IPS-NIHi7 (cell line): Measurements from ENCODE around the gene GNA14.
"Not testable (repeated sequence)": the region's sequence is repeated elsewhere in the genome, so short reads cannot be mapped to it uniquely, and the experiment has no call there.

Experiments used
- DNase-seq: peaks from one replicate; pipeline ENCODE4 v3.0.0; 2012; ENCODE audit warnings: mixed read lengths; ENCODE audit errors: extremely low spot score

GNA14 gene

GRCh38 chr9:77534376-77535057 is 113.6 kb downstream of the GNA14 start:
- peak; percentile 44 for DNase-seq

- no peak for DNase-seq
Observed at GRCh38 chr9:77533671-77534070, 114.5 kb downstream of the GNA14 start.

DNA sequence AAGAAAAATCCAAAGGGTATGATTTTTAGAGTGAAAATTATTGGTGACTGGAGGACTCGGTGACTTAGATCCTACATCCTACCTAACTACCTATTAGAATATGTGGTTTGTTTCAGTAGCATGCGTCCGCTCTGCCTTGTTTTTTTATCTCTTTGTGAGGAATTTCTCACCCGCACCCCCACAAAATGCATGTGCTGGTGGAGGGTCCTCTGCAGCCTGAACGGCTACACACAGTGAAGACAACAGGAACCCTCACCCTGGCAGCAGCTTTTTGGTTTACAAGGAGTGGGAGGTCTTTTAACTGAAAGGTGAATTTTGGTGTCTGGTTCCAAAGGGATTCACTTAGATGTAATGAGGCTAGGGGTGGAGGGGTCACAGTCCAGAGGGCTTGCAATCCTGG is 115.5 kb downstream of the GNA14 start:
- no peak for DNase-seq

- DNase-seq: no peak
Observed at GRCh38 chr9:77531400-77531799, 116.7 kb downstream of the GNA14 start.

DNA sequence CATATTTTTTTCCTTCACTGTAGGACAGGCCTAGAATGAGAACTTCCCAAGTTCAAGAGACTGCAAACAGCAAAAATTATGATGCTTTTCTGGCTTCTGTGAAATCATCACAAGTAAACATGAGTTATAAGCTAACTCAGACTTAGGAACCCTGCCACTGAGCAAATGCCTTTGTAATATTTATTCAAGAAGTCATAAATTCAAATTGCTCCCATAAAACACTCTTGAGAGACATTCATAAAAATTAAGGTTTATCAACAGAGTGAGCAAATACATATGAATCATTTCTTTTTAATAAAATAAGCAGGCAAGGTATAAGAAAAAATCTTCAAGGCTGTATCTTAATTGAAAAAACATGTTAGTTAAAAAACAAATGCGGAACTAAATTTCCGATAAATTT is 124.2 kb downstream of the GNA14 start:
- DNase-seq: no peak

- no peak for DNase-seq
Observed at GRCh38 chr9:77521091-77521490, 127.0 kb downstream of the GNA14 start.

- DNase-seq: no peak
Observed at GRCh38 chr9:77518688-77519087, 129.4 kb downstream of the GNA14 start.

DNA sequence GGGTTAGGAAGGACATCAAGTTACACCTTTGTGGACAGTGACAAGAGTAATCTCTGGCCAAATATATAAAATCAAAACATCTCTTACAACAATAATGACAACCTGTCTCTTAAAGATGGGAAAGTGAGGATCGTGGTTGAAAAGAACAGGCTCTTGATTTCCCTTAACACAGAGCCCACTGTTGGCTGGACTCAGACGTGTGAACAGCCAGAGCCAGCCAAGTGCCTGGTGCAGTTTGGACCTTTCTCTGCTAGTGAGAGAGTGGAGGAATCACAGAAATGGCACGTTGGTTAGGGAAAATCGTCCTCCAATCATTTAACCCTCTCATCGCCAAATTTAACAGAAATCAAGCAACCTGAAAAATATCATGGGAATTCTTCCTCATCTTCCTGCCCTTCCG is 131.3 kb downstream of the GNA14 start:
- no peak for DNase-seq

GRCh38 chr9:77514886-77515711 is 133.0 kb downstream of the GNA14 start:
- no peak for DNase-seq

- DNase-seq: no peak
Observed at GRCh38 chr9:77513457-77513856, 134.7 kb downstream of the GNA14 start.

- no peak for DNase-seq
Observed at GRCh38 chr9:77512876-77513275, 135.2 kb downstream of the GNA14 start.

DNA sequence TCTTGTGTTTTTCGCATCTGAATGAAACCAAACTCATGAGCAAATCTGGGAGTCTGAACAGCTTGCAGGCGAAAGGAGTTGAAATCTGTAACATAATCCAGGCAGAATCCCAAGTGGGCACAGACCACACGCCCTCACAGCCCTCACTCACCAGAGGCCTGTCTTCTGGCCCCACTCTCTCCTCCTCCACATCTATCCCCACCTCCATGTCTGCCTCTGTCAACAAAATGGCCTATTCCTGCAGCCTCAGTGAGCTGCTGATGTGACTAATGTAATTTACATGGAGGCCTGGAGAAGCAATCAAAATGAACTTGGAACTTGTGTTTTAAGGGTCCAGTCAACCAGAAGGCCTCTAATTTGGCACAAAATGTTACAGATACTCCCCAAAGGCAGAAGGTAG is 136.6 kb downstream of the GNA14 start:
- DNase-seq: no peak

DNA sequence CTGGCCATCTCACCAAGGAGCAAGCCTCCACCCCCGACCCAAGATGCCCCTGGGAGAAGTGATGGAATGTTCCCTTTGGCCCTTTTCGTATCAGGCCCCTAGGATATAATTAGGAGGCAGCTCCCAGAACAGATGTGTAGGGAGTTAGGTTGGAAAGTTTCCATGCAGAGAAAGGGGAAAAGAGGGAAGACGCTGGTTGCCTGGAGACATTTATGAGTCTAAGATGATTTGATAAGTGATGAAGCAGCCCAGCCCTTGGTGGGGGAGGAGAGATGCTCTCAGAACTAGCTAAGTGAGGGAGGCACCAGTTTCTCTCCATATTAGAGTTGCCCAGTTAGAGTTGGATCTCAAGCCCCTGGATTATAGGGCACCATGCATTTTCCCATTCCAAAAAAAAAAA is 137.5 kb downstream of the GNA14 start:
- DNase-seq: no peak

DNA sequence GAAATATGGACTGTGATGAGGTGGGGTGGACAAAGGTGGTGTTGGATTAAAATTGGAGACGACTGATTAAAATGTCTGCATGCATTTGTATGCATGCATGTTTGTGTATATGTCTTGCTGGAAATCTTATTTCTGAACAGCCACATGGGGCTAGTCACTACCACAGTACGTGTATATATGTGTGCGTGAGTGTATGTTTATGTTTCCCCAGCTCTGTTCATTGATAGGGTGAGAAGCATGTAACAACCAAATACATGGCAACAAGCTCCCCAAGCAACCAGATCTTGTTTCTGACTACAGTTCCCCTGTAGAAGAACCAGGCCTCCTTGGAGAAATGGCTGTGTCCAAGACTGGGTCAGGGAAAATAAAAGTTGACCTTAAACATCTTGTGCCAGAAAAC is 139.7 kb downstream of the GNA14 start:
- DNase-seq: no peak

DNA sequence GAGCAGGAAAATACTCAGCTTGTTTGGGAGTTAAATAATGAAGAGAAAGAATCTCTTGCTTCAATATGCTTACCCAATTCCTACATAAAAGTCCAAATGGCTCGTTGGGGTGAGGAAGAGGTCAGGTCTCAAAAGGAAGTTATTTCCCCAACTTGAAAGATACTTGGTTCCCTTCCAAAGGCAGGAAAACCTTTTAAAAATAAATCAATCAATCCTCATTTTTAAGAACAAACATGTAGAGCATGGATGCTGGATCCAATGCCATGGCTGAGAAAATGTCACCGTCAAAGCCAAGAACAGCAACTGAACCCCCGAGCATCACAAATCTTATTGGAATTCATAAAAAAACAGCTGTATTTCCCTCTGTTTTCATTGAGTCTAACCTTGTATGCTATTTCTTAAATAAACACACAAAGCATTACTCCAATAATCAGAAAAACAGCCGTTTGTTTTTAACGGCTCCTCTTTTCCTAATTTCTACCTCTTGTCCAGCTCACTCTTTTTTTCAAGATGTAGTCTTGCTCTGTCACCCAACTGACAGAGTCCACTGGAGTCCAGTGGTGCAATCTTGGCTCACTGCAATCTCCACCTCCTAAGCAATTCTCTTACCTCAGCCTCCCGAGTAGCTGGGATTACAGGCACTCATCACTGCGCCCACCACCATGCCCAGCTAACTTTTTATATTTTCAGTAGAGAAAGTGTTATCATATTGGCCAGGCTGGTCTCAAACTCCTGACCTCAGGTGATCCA is 140.7 kb downstream of the GNA14 start:
- DNase-seq: no peak

- DNase-seq: no peak
Observed at GRCh38 chr9:77505232-77505631, 142.9 kb downstream of the GNA14 start.

DNA sequence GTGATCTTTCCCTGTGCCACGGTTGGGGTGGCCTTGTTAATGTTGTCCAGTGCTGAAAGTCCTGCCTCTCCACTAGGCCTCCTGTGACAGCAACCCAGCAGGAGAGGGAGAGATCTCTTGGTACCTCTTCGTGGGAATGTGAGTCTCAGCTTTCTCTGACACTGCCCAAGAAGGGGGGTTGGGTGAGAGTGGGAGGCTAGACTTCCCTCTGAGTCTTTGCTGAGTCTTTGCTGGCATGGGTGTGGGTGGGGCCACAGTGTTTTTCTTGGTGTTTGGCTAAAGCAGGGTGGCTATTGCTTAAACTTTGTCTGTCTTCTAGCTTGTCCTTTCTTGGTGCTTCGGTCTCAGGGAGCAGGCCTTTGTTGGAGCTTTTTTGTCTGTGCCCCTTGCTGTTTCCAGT is 145.6 kb downstream of the GNA14 start:
- no peak for DNase-seq

- no peak for DNase-seq
Observed at GRCh38 chr9:77498891-77499290, 149.2 kb downstream of the GNA14 start.

GRCh38 chr9:77497322-77498198 is 150.6 kb downstream of the GNA14 start:
- no peak for DNase-seq

GRCh38 chr9:77495834-77496671 is 152.1 kb downstream of the GNA14 start:
- no peak for DNase-seq

DNA sequence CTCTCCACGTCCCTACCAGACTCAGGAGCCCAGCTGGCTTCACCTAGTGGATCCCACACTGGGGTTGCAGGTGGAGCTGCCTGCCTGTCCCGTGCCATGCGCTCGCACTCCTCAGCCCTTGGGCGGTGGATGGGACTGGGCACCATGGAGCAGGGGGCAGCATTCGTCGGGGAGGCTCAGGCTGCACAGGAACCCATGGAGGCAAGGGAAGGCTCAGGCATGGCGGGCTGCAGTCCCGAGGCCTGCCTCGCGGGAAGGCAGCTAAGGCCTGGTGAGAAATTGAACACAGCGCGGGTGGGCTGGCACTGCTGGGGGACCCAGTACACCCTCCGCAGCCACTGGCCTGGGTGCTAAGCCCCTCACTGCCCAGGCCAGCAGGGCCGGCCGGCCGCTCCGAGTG is 157.8 kb downstream of the GNA14 start:
- DNase-seq: not testable (repeated sequence)
